GM18870 (cell line): Measurements from ENCODE around the gene MAP1A.
"Not testable (repeated sequence)": the region's sequence is repeated elsewhere in the genome, so short reads cannot be mapped to it uniquely, and the experiment has no call there.

ENCODE experiments used
- ATAC-seq: cut with Tn5 transposase; IDR thresholded peaks from one replicate; pipeline ENCODE4 v1.9.1; 2021; ENCODE audit warnings: moderate library complexity; ENCODE audit not compliant: unreplicated experiment

The MAP1A gene

DNA sequence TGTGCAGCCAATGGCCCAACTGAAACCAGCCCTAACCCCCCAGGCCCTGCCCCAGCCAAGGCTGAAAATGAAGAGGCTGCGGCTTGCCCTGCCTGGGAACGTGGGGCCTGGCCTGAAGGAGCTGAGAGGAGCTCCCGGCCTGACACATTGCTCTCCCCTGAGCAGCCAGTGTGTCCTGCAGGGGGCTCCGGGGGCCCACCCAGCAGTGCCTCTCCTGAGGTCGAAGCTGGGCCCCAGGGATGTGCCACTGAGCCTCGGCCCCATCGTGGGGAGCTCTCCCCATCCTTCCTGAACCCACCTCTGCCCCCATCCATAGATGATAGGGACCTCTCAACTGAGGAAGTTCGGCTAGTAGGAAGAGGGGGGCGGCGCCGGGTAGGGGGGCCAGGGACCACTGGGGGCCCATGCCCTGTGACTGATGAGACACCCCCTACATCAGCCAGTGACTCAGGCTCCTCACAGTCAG is 11.2 kb downstream of the MAP1A start:
- ATAC-seq, result no peak

DNA sequence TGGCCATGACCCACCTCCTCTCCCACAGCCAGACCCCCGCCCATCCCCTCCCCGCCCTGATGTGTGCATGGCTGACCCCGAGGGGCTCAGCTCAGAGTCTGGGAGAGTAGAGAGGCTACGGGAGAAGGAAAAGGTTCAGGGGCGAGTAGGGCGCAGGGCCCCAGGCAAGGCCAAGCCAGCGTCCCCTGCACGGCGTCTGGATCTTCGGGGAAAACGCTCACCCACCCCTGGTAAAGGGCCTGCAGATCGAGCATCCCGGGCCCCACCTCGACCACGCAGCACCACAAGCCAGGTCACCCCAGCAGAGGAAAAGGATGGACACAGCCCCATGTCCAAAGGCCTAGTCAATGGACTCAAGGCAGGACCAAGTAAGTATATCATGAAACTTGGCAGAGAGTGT is 11.7 kb downstream of the MAP1A start:
- ATAC-seq, result no peak

DNA sequence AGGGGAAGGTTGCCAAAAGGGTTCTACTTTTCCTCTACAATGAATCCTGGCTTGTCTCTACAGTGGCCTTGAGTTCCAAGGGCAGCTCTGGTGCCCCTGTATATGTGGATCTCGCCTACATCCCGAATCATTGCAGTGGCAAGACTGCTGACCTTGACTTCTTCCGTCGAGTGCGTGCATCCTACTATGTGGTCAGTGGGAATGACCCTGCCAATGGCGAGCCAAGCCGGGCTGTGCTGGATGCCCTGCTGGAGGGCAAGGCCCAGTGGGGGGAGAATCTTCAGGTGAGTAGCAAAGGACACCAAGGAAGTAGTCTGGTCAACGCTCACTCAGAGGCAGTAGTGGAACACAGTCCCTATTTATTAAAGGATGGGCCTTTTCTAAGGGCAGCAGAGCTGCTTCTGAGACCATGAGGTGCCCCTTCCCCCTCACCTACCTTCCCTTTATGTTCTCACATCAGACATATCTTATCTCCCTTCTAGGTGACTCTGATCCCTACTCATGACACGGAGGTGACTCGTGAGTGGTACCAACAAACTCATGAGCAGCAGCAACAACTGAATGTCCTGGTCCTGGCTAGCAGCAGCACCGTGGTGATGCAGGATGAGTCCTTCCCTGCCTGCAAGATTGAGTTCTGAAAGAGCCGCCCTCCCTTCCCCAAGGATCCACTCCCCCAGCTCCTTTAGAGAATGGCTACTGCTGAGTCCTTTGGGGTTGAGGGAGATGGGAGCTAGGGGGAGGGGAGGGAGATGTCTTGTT is 12.4 kb downstream of the MAP1A start:
- no peak for ATAC-seq

DNA sequence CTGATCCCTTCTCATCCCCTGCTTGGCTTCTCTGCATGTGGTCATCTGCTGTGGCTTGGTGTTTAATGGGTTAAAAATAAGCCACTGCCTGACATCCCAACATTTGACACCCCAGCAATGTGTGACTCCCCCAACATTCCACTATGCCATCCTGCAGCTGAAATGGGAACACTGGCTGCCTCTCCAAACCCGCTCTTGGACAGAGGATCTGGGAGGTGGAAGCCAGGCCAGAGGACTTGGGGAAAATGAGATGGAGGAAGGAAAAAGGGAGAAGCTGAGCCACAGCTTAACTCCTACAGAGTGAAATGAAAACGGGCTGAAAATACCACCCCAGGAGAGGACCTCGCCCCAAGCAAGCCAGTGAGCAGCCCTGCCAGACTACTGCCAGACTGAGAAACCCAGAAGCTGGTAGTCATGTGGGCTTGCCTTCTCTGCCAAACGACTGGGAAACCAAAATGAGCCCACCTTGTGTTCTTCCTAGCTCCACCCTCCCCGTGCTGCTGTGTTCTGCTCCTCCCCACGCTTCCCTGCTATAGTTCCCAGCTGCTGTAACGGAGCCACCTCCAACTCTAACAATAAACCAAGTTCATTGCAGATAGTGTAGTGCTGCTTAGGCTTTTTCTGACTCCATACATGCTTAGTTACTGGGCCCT is 13.7 kb downstream of the MAP1A start:
- no peak for ATAC-seq

DNA sequence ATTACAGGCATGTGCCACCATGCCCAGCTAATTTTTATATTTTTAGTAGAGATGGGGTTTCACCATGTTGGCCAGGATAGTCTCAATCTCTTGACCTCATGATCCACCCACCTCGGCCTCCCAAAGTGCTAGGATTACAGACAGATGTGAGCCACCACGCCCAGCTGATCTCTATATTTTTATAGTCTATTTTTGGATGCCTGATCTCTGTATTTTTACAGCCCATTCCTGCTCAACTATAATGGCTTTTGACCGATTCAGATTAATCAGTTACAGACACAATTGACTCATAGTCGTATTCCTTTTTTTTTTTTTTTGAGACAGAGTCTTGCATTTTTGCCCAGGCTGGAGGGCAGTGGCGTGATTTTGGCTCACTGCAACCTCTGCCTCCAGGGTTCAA is 15.4 kb downstream of the MAP1A start:
- not testable (repeated sequence) for ATAC-seq

DNA sequence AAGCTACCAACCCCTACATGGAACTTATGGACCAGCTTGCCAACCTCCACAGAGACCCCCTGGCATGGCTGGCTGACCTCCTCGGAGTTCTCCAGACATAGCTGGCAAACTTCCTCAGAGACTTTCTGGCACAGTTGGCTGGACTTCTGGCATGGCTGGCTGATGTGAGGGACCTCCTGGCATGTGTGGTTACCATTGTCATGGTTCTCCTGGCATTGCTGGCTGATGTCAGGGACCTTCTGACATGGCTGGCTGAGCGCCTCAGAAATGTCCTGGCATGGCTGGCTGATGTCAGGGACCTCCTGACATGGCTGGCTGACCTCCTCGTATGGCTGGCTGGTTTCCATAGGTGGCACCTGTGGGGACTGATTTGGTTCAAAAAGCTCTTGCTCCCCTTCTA is 17.5 kb downstream of the MAP1A start:
- ATAC-seq, result no peak

DNA sequence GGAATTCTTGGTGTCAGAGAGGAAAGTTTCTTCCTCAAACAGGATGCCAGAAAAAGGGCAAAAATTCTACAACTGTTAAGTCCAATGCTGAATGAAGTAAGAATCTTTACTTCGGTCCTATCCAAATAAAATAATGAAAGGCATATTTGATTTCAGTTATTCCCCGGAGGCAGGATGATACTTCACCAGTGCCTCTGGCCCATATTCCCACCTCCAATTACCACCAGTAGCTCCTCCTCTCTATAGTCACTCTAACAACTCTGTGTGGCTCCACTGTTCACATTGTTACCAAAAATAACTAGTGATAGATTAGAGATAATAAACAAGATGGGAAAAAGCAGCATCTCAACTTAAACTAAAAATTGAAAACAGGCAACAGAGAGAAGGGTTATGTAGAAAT is 20.7 kb downstream of the MAP1A start:
- ATAC-seq, result no peak

DNA sequence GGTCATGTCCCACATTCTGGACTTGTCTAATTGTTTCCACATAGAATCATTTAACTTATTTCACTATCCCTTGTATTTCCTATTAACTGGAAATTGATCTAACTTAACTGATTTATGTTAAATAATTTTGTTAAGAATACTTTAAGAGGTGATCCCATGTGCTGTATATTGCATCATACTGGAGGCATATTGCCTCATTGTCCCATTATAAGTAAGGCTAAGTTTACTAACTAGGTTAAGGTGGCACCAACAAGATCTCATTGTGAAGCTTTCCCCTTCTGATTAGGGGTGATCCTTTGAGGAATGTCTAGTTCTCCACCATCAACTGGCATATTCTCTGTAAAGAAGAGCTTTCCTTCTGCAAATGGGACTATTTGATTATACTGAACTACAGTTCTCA is 24.4 kb downstream of the MAP1A start:
- no peak for ATAC-seq

DNA sequence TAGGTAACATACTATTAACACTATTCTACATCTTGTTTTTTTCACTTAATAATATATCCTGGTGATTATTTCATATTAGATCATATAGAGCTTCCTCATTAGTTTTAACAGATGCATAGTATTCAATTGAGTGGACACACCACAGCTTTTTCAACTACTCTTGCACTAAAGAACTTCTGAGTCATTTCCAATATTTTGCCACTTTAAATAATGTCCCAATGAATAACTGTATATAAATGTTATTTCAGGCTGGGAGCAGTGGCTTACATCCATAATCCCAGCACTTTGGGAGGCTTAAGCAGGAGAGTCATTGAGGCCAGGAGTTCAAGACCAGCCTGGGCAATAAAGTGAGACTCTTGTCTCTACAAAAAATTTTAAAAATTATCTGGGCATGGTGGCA is 26.9 kb downstream of the MAP1A start:
- no peak for ATAC-seq

DNA sequence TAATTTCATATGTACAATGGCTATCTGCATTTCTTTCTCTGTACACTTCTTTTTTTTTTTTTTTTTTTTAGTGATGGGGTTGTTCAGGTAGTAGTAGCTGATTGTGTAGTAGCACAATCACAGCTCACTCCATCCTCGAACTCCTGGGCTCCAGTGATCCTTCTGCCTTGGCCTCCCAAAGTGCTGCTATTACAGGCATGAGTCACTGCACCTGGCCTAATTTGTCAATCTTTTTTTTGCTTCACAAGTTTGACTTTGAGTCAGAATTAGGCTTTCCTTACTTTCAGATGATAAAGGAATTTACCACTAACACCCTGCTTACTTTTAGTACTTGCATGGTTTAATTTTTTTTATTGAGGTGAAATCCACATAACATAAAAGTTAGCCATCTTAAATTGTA is 28.0 kb downstream of the MAP1A start:
- ATAC-seq, result no peak

DNA sequence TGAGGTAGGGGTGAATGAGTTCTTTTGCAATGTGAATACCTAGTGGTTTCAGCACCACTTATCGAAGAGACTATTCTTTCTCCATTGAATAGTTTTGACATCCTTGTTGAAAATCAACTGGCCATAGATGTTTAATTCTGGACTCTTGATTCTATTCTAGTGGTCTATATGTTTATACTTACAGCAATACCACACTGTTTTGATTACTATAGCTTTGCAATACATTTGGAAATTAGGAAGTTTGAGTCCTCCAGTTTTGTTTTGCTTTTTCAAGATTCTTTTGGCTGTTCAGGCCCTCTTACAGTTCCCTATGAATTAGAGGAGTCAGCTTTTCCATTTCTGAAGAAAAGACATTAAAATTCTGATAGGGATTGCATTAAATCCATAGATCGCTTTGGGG is 30.1 kb downstream of the MAP1A start:
- no peak for ATAC-seq

DNA sequence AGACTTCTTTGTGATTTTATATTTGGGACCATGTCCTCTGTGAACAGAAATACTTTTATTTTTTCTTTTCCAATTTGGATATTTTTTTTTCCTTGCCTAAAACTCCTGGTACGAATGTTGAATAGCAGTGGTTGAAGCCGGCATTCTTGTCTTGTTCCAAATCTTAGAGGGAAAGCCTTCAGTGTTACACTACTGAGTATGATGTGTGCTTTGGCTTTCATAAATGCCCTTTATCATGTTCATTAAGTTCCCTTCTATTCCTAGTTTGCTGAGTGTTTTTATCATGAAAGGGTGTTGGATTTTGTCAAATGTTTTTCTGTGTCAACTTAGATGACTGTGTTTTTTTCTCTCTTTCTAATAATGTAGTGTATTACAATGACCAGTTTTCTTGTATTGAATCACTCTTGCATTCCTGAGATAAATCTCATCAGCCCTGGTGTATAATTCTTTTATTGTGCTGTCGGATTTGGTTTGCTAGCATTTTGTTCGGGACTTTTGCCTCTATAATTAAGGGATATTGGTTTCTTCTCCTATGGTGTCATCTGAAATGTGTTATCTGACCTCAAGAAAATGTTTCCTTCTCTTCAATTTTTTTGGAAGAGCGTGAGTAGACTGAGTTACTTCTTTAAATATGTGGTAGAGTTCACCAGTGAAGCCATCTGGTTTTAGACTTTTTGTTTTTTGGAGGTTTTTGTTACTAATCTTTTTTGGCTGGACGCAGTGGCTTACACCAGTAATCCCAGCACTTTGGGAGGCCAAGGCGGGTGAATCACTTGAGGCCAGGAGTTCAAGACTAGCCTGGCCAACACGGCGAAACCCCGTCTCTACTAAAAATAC is 33.3 kb downstream of the MAP1A start:
- ATAC-seq, result no peak

DNA sequence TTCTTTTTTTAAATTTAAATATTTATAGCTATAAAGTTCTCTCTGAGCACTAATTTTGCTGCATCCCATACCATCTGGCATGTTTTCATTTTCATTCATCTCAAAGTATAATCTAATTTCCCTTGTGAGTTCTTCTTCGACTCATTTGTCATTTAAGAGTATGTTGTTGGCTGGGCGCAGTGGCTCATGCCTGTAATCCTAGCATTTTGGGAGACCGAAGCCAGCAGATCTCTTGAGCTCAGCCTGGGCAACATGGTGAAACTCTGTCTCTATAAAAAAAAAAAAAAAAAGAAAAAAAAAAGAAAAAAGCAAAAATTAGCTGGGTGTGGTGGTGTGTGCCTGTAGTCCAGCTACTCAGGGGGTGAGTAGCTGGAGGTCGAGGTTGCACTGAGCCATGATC is 34.8 kb downstream of the MAP1A start:
- ATAC-seq, result no peak

DNA sequence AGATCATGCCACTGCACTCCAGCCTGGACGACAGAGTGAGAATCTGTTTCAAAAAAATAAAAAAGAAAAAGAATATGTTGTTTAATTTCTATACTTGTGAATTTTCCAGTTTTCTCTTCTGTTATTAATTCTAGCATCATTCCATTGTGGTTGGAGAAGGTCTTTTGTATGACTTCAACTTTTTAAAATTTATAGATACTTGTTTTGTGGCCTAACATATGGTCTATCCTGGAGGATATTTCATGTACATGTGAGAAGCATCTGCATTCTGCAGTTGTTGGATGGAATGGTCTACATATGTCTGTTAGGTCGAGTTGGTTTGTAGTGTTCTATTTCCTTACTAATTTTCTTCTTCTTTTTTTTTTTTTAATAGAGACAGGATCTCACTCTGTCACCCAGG is 35.6 kb downstream of the MAP1A start:
- no peak for ATAC-seq

DNA sequence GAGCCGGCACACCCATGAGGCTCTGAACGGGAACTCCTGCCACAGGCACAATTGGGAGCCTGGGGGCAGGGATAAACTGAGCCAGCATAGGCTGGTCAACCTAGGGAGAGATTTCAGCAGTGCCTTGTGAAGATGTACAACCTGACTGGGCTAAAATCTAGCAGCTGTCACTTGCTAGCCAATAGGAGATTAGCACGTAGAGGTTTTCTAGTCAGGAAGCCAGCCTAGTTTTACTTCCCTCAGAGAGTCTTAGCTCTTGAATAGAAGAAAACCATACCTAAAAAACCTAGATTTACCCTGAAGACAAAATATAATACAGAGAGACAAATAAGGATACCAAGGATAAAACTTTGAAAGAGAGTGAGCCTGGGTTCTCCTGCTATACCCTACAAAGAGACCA is 45.3 kb downstream of the MAP1A start:
- not testable (repeated sequence) for ATAC-seq

DNA sequence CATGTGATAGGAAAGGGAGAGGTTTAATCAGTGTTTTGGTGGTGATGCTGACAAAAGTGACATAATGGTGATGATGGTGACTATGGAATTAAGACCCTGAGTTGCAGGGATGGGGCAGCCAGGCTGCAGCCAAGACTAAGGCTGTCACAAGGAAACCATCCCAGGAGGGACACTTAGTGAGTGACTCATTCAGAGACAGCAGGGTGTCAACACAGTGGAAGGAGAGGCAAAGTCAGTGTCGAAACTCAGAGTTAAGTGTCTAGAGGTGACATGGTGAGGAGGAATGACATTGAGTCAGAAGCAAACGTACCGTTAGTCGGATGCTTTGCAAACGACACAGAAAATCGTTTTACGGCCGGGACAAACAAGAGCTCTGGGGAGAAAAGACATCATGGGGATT is 46.4 kb downstream of the MAP1A start:
- ATAC-seq, result not testable (repeated sequence)

DNA sequence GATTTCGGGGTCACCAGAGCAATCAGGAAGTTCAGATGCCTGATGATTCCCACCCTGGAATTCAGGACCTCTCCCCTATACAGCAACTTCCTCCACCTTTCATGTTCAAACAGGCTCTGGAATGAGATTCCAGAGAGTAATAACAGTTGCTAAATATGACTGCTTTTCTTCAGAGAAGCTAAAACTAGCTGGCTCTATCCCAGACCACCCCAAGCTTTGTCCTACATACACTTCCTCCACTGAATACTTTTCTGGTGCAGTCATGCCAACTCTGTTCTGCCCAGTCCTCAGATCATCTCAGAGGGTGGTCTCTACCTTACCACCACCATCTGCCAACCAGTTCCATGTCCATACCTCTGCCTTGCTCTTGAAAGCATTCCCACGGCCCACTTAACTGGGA is 49.2 kb downstream of the MAP1A start:
- ATAC-seq, result not testable (repeated sequence)

DNA sequence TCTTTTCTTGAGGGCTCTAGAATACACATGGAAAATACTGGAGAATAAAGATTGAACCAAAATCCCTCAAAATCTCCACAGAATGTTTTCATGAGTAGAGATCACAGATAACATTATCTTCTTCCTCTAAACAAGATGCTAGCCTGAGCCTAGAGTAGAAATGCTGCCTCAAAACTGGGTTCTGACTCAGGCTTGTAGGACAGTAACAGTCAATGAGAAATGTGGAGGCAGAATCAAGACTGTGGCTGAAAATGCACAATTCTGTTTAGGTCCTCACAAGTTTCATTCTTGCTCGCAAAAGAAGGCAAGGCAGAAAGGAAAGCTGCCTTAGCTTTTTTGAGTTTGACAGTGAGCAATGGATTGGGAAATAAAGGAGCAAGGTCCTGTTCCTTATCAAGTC is 57.2 kb downstream of the MAP1A start:
- ATAC-seq, result not testable (repeated sequence)
